Dendritic cell treated with granulocyte-macrophage colony-stimulating factor and Interleukin-4, amounts not matched to agents 40 ng/mL and 50 ng/mL, for 4 days (primary cell): ENCODE data around the gene MSL3B.

Experiments
- H3K27ac Mint-ChIP-seq: one replicate; pipeline ENCODE4 v1.8.0; 2022; ENCODE audit warnings: mild to moderate bottlenecking, mixed read lengths
- H3K27me3 Mint-ChIP-seq: one replicate; pipeline ENCODE4 v1.8.0; 2022; ENCODE audit warnings: mild to moderate bottlenecking, mixed read lengths
- H3K36me3 Mint-ChIP-seq: one replicate; pipeline ENCODE4 v1.8.0; 2022; ENCODE audit warnings: low read depth, mixed read lengths
- H3K4me1 Mint-ChIP-seq: one replicate; pipeline ENCODE4 v1.8.0; 2022; ENCODE audit warnings: low read depth, mixed read lengths
- H3K4me3 Mint-ChIP-seq: one replicate; pipeline ENCODE4 v1.8.0; 2022; ENCODE audit warnings: mild to moderate bottlenecking, moderate library complexity, mixed read lengths
- H3K9me3 Mint-ChIP-seq: one replicate; pipeline ENCODE4 v1.8.0; 2022; ENCODE audit warnings: mixed read lengths
- intact Hi-C: fragments of 100-400 bp; cut with micrococcal nuclease; formaldehyde crosslinking; loops from one replicate; pipeline ENCODE4 v1.15.0; 2022

Gene MSL3B

GRCh38 chr2:233862261-233862768, 5.9 kb downstream of the MSL3B start:
- intact Hi-C loops, result no loop called here
- no peak overlapping the region for H3K27ac Mint-ChIP-seq
- peaks cover 8% of the 10 kb centered on the region for H3K4me1 Mint-ChIP-seq
- peaks cover 8% of the 10 kb centered on the region for H3K36me3 Mint-ChIP-seq
- H3K27me3 Mint-ChIP-seq, result peaks cover 3% of the 10 kb centered on the region
- H3K4me3 Mint-ChIP-seq, result no peak overlapping the region
- H3K9me3 Mint-ChIP-seq, result peaks cover 7% of the 10 kb centered on the region

- H3K27ac Mint-ChIP-seq, result no peak overlapping the region
- no peaks in the 10 kb centered on the region for H3K9me3 Mint-ChIP-seq
- H3K27me3 Mint-ChIP-seq, result no peaks in the 10 kb centered on the region
- peaks cover 9% of the 10 kb centered on the region for H3K36me3 Mint-ChIP-seq
- intact Hi-C loops, result loop anchor here (10.0 kb wide), 1 partner anchor 686 kb away; no protein-coding TSS in a partner anchor
- H3K4me3 Mint-ChIP-seq, result no peak overlapping the region
- H3K4me1 Mint-ChIP-seq, result peaks cover 27% of the 10 kb centered on the region
Observed at GRCh38 chr2:233858331-233858730, 9.9 kb downstream of the MSL3B start.

GRCh38 chr2:233857511-233858141, 10.6 kb downstream of the MSL3B start:
- intact Hi-C loops, result loop anchor here (10.0 kb wide), 1 partner anchor 687 kb away; no protein-coding TSS in a partner anchor
- no peaks in the 10 kb centered on the region for H3K27me3 Mint-ChIP-seq
- peaks cover 9% of the 10 kb centered on the region for H3K36me3 Mint-ChIP-seq
- H3K27ac Mint-ChIP-seq, result no peak overlapping the region
- H3K9me3 Mint-ChIP-seq, result no peaks in the 10 kb centered on the region
- no peak overlapping the region for H3K4me3 Mint-ChIP-seq
- peaks cover 30% of the 10 kb centered on the region for H3K4me1 Mint-ChIP-seq

- peaks cover 41% of the 10 kb centered on the region for H3K4me1 Mint-ChIP-seq
- intact Hi-C loops, result loop anchor here (10.0 kb wide), 1 partner anchor 689 kb away; no protein-coding TSS in a partner anchor
- H3K27me3 Mint-ChIP-seq, result no peaks in the 10 kb centered on the region
- no peak overlapping the region for H3K4me3 Mint-ChIP-seq
- H3K9me3 Mint-ChIP-seq, result no peaks in the 10 kb centered on the region
- no peak overlapping the region for H3K27ac Mint-ChIP-seq
- H3K36me3 Mint-ChIP-seq, result peaks cover 9% of the 10 kb centered on the region
Observed at GRCh38 chr2:233856184-233856583, 12.0 kb downstream of the MSL3B start.

GRCh38 chr2:233855345-233855744, 12.8 kb downstream of the MSL3B start:
- H3K4me3 Mint-ChIP-seq, result no peak overlapping the region
- peaks cover 41% of the 10 kb centered on the region for H3K4me1 Mint-ChIP-seq
- no peak overlapping the region for H3K27ac Mint-ChIP-seq
- no peaks in the 10 kb centered on the region for H3K27me3 Mint-ChIP-seq
- intact Hi-C loops, result loop anchor here (10.0 kb wide), 1 partner anchor 689 kb away; no protein-coding TSS in a partner anchor
- H3K36me3 Mint-ChIP-seq, result peaks cover 9% of the 10 kb centered on the region
- H3K9me3 Mint-ChIP-seq, result no peaks in the 10 kb centered on the region

GRCh38 chr2:233854241-233854981, 13.8 kb downstream of the MSL3B start, which contains the start of gene HJURP:
Gene HJURP, minus strand, starts transcription at chr2:233854535. Its CDS starts 35 bp downstream, at chr2:233854500.
- Mint-ChIP-seq H3K4me1 (peaks cover 41% of the 10 kb centered on the region), H3K27ac (peak within 1 kb of the TSS; percentile 35), H3K4me3 (peak within 1 kb of the TSS; percentile 95), H3K27me3 (no peaks in the 10 kb centered on the region), H3K9me3 (no peaks in the 10 kb centered on the region), H3K36me3 (peaks cover 9% of the 10 kb centered on the region)
- intact Hi-C loops, result loop anchor here (10.0 kb wide), 1 partner anchor 690 kb away; no protein-coding TSS in a partner anchor

- H3K4me1 Mint-ChIP-seq, result peaks cover 45% of the 10 kb centered on the region
- H3K27me3 Mint-ChIP-seq, result no peaks in the 10 kb centered on the region
- intact Hi-C loops, result loop anchor here (10.0 kb wide), 1 partner anchor 691 kb away; no protein-coding TSS in a partner anchor
- peaks cover 9% of the 10 kb centered on the region for H3K36me3 Mint-ChIP-seq
- no peaks in the 10 kb centered on the region for H3K9me3 Mint-ChIP-seq
- H3K27ac Mint-ChIP-seq, result peak overlapping the region; percentile 35
- peak overlapping the region; percentile 95 for H3K4me3 Mint-ChIP-seq
Observed at GRCh38 chr2:233853883-233854240, 14.3 kb downstream of the MSL3B start.

GRCh38 chr2:233853353-233853752, 14.8 kb downstream of the MSL3B start:
- no peaks in the 10 kb centered on the region for H3K9me3 Mint-ChIP-seq
- peaks cover 50% of the 10 kb centered on the region for H3K4me1 Mint-ChIP-seq
- intact Hi-C loops, result loop anchor here (10.0 kb wide), 1 partner anchor 691 kb away; no protein-coding TSS in a partner anchor
- H3K27me3 Mint-ChIP-seq, result no peaks in the 10 kb centered on the region
- peak overlapping the region; percentile 95 for H3K4me3 Mint-ChIP-seq
- H3K27ac Mint-ChIP-seq, result no peak overlapping the region
- peaks cover 14% of the 10 kb centered on the region for H3K36me3 Mint-ChIP-seq

- Mint-ChIP-seq H3K36me3 (peaks cover 18% of the 10 kb centered on the region), H3K4me1 (peaks cover 46% of the 10 kb centered on the region), H3K27ac (no peak overlapping the region), H3K27me3 (no peaks in the 10 kb centered on the region), H3K4me3 (peak overlapping the region; percentile 35), H3K9me3 (no peaks in the 10 kb centered on the region)
- intact Hi-C loops, result loop anchor here (10.0 kb wide), 1 partner anchor 693 kb away; no protein-coding TSS in a partner anchor
Observed at GRCh38 chr2:233852056-233852455, 16.1 kb downstream of the MSL3B start.

GRCh38 chr2:233851169-233851568, 17.0 kb downstream of the MSL3B start:
- H3K4me1 Mint-ChIP-seq, result peaks cover 48% of the 10 kb centered on the region
- H3K27me3 Mint-ChIP-seq, result no peaks in the 10 kb centered on the region
- intact Hi-C loops, result loop anchor here (10.0 kb wide), 1 partner anchor 694 kb away; no protein-coding TSS in a partner anchor
- H3K9me3 Mint-ChIP-seq, result no peaks in the 10 kb centered on the region
- peaks cover 18% of the 10 kb centered on the region for H3K36me3 Mint-ChIP-seq
- no peak overlapping the region for H3K27ac Mint-ChIP-seq
- H3K4me3 Mint-ChIP-seq, result no peak overlapping the region

GRCh38 chr2:233850745-233851144, 17.4 kb downstream of the MSL3B start:
- Mint-ChIP-seq H3K4me1 (peaks cover 52% of the 10 kb centered on the region), H3K27me3 (no peaks in the 10 kb centered on the region), H3K9me3 (no peaks in the 10 kb centered on the region), H3K27ac (no peak overlapping the region), H3K4me3 (no peak overlapping the region), H3K36me3 (peaks cover 18% of the 10 kb centered on the region)
- intact Hi-C loops, result loop anchor here (10.0 kb wide), 1 partner anchor 694 kb away; no protein-coding TSS in a partner anchor

- H3K36me3 Mint-ChIP-seq, result peaks cover 17% of the 10 kb centered on the region
- H3K9me3 Mint-ChIP-seq, result no peaks in the 10 kb centered on the region
- intact Hi-C loops, result loop anchor here (10.0 kb wide), 1 partner anchor 695 kb away; no protein-coding TSS in a partner anchor
- no peaks in the 10 kb centered on the region for H3K27me3 Mint-ChIP-seq
- H3K27ac Mint-ChIP-seq, result no peak overlapping the region
- peaks cover 55% of the 10 kb centered on the region for H3K4me1 Mint-ChIP-seq
- H3K4me3 Mint-ChIP-seq, result no peak overlapping the region
Observed at GRCh38 chr2:233849607-233850271, 18.4 kb downstream of the MSL3B start.

GRCh38 chr2:233848276-233848675, 19.9 kb downstream of the MSL3B start:
- H3K9me3 Mint-ChIP-seq, result no peaks in the 10 kb centered on the region
- peaks cover 17% of the 10 kb centered on the region for H3K36me3 Mint-ChIP-seq
- no peak overlapping the region for H3K4me3 Mint-ChIP-seq
- H3K4me1 Mint-ChIP-seq, result peaks cover 41% of the 10 kb centered on the region
- intact Hi-C loops, result no loop called here
- H3K27ac Mint-ChIP-seq, result peak overlapping the region; percentile 12
- no peaks in the 10 kb centered on the region for H3K27me3 Mint-ChIP-seq
